Caco-2 (cell line): ENCODE measurements around the gene TMEM225B. TPM values are rescaled to one million over a fixed set of nuclear protein-coding genes. Genes with fewer than 3 reads are reported as not detected.

Experiments used
- BruUV-seq: library from RNA; stranded (reverse); fragments of 400-500 nt; replicated peaks from 2 replicates; lab custom pipeline; 2021; lab: Mats Ljungman, UMichigan
- CTCF ChIA-PET: fragments of 300-600 bp; sonication (Branson Sonifier 250); formaldehyde crosslinking; loops from one replicate; lab custom pipeline; 2022; ENCODE audit warnings: antibody characterized with exemption; lab: Charles Lee
- POLR2A ChIA-PET: fragments of 300-600 bp; sonication (Branson Sonifier 250); formaldehyde crosslinking; loops from one replicate; lab custom pipeline; 2022; ENCODE audit warnings: antibody characterized with exemption; lab: Charles Lee
- DNase-seq, 2 experiments: peaks; one replicate each; pipeline versions ENCODE4 v3.0.0 to v3.0.0-alpha.2; 2020 to 2022
- H3K27me3 ChIP-seq: replicated peaks from 2 replicates; pipeline ENCODE4 v1.6.0; 2011; ENCODE audit warnings: low read length; ENCODE audit not compliant: control insufficient read depth, insufficient read depth
- H3K36me3 ChIP-seq: 2 replicates; pipeline ENCODE4 v1.5.1; 2011; ENCODE audit warnings: low read length; ENCODE audit not compliant: control insufficient read depth, insufficient read depth
- H3K4me1 ChIP-seq: fragments of 250-450 bp; sonication (Bioruptor Pico); 2 replicates; pipeline ENCODE4 v1.5.1; 2020; ENCODE audit warnings: mild to moderate bottlenecking
- H3K4me3 ChIP-seq: 2 replicates; pipeline ENCODE4 v1.5.1; 2011; ENCODE audit warnings: low read depth, mild to moderate bottlenecking, control low read depth, low read length
- H3K9me3 ChIP-seq: fragments of 250-450 bp; sonication (Bioruptor Pico); 2 replicates; pipeline ENCODE4 v1.5.1; 2020; ENCODE audit warnings: mild to moderate bottlenecking, moderate library complexity
- H3K27ac Mint-ChIP-seq: one replicate; pipeline ENCODE4 v1.8.0; 2022; ENCODE audit warnings: mixed read lengths; ENCODE audit not compliant: unreplicated experiment
- H3K27me3 Mint-ChIP-seq: one replicate; pipeline ENCODE4 v1.8.0; 2022; ENCODE audit warnings: mixed read lengths; ENCODE audit not compliant: insufficient read depth, unreplicated experiment
- H3K36me3 Mint-ChIP-seq: one replicate; pipeline ENCODE4 v1.8.0; 2022; ENCODE audit warnings: mild to moderate bottlenecking, mixed read lengths; ENCODE audit not compliant: insufficient read depth, unreplicated experiment
- H3K4me1 Mint-ChIP-seq: one replicate; pipeline ENCODE4 v1.8.0; 2022; ENCODE audit warnings: low read depth, mixed read lengths; ENCODE audit not compliant: unreplicated experiment
- H3K4me3 Mint-ChIP-seq: one replicate; pipeline ENCODE4 v1.8.0; 2022; ENCODE audit warnings: mild to moderate bottlenecking, moderate library complexity, mixed read lengths; ENCODE audit not compliant: unreplicated experiment
- H3K9me3 Mint-ChIP-seq: one replicate; pipeline ENCODE4 v1.8.0; 2022; ENCODE audit warnings: mixed read lengths; ENCODE audit not compliant: unreplicated experiment
- intact Hi-C: fragments of 100-400 bp; cut with micrococcal nuclease; formaldehyde crosslinking; loops from one replicate; pipeline ENCODE4 v1.10.0; 2022; ENCODE audit not compliant: unreplicated experiment
- total RNA-seq: library from RNA; stranded (reverse); gene quantifications from 2 replicates; pipeline ENCODE4 v1.2.3, GENCODE V29; 2022
- TF ChIP-seq, protein P1 (sequence below), 2 experiments: fragments of 200-600 bp in 1 of 2; IDR thresholded peaks; 1 replicate in 1 of 2; 2 replicates in 1 of 2; pipeline versions ENCODE4 v1.5.1 to v1.8.0; 2011 to 2022; ENCODE audit warnings: antibody characterized with exemption in 1 of 2, control low read depth in 1 of 2, inconsistent platforms in 1 of 2, low read depth in 1 of 2, low read length in 1 of 2, mild to moderate bottlenecking in 1 of 2, moderate library complexity in 1 of 2; ENCODE audit not compliant: insufficient read depth in 1 of 2, severe bottlenecking in 1 of 2, unreplicated experiment in 1 of 2

Gene TMEM225B
- total RNA-seq, 1 experiment from 2014 or later, result 0.27 TPM

DNA sequence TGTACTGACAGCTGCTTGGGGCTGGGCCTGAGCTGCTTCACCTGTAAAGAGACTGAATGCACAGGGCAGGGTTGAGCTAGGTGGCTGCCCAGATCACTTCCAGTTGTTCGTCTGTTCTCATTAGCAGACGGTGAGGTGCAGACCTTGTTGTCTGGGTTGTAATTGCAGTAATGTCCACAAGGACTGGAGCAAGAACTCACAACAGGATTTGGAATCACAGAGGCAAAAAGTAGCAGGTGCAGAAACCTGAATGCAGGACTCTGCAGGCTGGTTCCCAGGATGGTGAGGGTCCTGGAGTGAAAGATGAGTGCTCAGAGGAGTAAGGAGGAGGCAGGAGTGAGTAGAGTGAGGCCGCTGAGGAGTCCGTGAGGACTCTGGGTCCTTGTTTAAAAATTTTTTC, 27.9 kb downstream of the TMEM225B start:
- H3K9me3 ChIP-seq, result no peaks in the 10 kb centered on the region
- intact Hi-C loops, result no loop called here
- H3K36me3 Mint-ChIP-seq, result peaks cover 93% of the 10 kb centered on the region
- H3K27me3 ChIP-seq, result no peaks in the 10 kb centered on the region
- CTCF ChIA-PET, result no interaction called here
- H3K27ac Mint-ChIP-seq, result no peak overlapping the region
- no TSS peak for BruUV-seq
- no peak for DNase-seq
- no peaks in the 10 kb centered on the region for H3K4me1 Mint-ChIP-seq
- H3K9me3 Mint-ChIP-seq, result no peaks in the 10 kb centered on the region
- no peak overlapping the region for H3K4me3 ChIP-seq
- POLR2A ChIA-PET, result no interaction called here
- H3K27me3 Mint-ChIP-seq, result no peaks in the 10 kb centered on the region
- no peak overlapping the region for H3K4me3 Mint-ChIP-seq
- H3K36me3 ChIP-seq, result peaks cover 8% of the 10 kb centered on the region
- H3K4me1 ChIP-seq, result no peaks in the 10 kb centered on the region
- TF ChIP-seq, protein P1, sequence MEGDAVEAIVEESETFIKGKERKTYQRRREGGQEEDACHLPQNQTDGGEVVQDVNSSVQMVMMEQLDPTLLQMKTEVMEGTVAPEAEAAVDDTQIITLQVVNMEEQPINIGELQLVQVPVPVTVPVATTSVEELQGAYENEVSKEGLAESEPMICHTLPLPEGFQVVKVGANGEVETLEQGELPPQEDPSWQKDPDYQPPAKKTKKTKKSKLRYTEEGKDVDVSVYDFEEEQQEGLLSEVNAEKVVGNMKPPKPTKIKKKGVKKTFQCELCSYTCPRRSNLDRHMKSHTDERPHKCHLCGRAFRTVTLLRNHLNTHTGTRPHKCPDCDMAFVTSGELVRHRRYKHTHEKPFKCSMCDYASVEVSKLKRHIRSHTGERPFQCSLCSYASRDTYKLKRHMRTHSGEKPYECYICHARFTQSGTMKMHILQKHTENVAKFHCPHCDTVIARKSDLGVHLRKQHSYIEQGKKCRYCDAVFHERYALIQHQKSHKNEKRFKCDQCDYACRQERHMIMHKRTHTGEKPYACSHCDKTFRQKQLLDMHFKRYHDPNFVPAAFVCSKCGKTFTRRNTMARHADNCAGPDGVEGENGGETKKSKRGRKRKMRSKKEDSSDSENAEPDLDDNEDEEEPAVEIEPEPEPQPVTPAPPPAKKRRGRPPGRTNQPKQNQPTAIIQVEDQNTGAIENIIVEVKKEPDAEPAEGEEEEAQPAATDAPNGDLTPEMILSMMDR (IDR thresholded peaks at IDR 0.05; ENCODE audit: insufficient read depth in 1 of 2, low read depth in 1 of 2, low read length in 1 of 2, severe bottlenecking in 1 of 2, unreplicated experiment in 1 of 2), result no peak

DNA sequence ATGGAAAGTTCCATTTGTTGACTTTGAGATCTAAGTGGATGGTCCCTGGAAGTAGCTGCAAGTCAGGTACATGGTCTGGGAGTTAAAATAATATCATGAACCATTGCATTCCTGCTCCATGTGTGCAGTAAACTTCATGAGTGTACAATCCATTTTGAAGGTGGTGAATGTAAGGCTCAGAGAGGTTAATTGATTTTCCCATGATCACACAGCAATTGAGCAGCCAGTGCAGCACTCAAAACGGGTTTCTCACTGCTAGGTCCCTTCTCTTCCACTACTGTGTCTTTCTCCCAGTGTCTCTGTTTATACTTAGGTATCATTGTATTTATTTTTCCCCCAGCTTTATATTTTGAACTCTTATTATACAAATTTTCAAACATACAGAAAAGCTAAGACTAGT, 28.6 kb downstream of the TMEM225B start:
- peaks cover 6% of the 10 kb centered on the region for H3K36me3 ChIP-seq
- Mint-ChIP-seq H3K36me3 (peaks cover 93% of the 10 kb centered on the region), H3K4me1 (no peaks in the 10 kb centered on the region), H3K27me3 (no peaks in the 10 kb centered on the region), H3K27ac (no peak overlapping the region), H3K4me3 (no peak overlapping the region), H3K9me3 (no peaks in the 10 kb centered on the region)
- intact Hi-C loops, result no loop called here
- H3K9me3 ChIP-seq, result no peaks in the 10 kb centered on the region
- POLR2A ChIA-PET, result no interaction called here
- CTCF ChIA-PET, result no interaction called here
- H3K27me3 ChIP-seq, result no peaks in the 10 kb centered on the region
- no peak overlapping the region for H3K4me3 ChIP-seq
- TF ChIP-seq, protein P1 (IDR thresholded peaks at IDR 0.05; ENCODE audit: insufficient read depth in 1 of 2, low read depth in 1 of 2, low read length in 1 of 2, severe bottlenecking in 1 of 2, unreplicated experiment in 1 of 2), result no peak
- no TSS peak for BruUV-seq
- DNase-seq, result no peak
- H3K4me1 ChIP-seq, result no peaks in the 10 kb centered on the region

DNA sequence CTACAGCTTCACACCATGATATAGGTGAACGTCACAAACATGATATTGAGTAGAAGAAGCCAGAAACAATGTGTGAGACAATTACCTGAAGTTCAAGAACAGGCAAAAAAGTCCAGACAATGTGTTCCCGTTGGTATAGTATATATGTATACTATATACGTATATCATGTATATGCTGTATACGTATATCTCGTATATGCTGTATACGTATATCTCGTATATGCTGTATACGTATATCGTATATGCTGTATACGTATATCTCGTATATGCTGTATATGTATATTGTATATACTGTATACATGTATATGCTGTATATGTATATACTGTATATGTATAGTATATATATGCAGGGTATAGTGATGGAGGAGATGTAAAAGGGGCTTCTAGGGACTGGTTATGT, 29.4 kb downstream of the TMEM225B start:
- Histone ChIP-seq H3K4me3 (no peak overlapping the region), H3K4me1 (no peaks in the 10 kb centered on the region), H3K36me3 (peaks cover 6% of the 10 kb centered on the region), H3K27me3 (no peaks in the 10 kb centered on the region), H3K9me3 (no peaks in the 10 kb centered on the region)
- H3K36me3 Mint-ChIP-seq, result peaks cover 93% of the 10 kb centered on the region
- H3K4me1 Mint-ChIP-seq, result no peaks in the 10 kb centered on the region
- intact Hi-C loops, result no loop called here
- POLR2A ChIA-PET, result no interaction called here
- H3K4me3 Mint-ChIP-seq, result no peak overlapping the region
- H3K27ac Mint-ChIP-seq, result no peak overlapping the region
- CTCF ChIA-PET, result no interaction called here
- H3K9me3 Mint-ChIP-seq, result no peaks in the 10 kb centered on the region
- no peaks in the 10 kb centered on the region for H3K27me3 Mint-ChIP-seq
- DNase-seq, result no peak
- BruUV-seq, result no TSS peak
- TF ChIP-seq, protein P1 (IDR thresholded peaks at IDR 0.05; ENCODE audit: insufficient read depth in 1 of 2, low read depth in 1 of 2, low read length in 1 of 2, severe bottlenecking in 1 of 2, unreplicated experiment in 1 of 2), result no peak
